Astrocyte (in vitro differentiated cells and primary cell): ENCODE results near the gene SDK1. TPM values are rescaled to one million over a fixed set of nuclear protein-coding genes. Genes with fewer than 3 reads are reported as not detected.
A peak's percentile ranks its signal among the peaks of the same experiment; 100 is the strongest.

ENCODE experiments used
- DNase-seq: peaks from one replicate; pipeline ENCODE4 v3.0.0-alpha.2; 2010; ENCODE audit warnings: low read depth
- FAIRE-seq: peaks from 2 replicates; lab custom pipeline; 2011; peaks lifted over from hg19 to GRCh38; lab: Jason Lieb, UNC
- H2AFZ ChIP-seq: 2 replicates; pipeline ENCODE4 v1.6.0; 2012; ENCODE audit warnings: low read depth, low read length, inconsistent platforms
- H3K27ac ChIP-seq: 2 replicates; pipeline ENCODE4 v1.5.1; 2011; ENCODE audit warnings: low read depth, low read length, inconsistent platforms
- H3K27me3 ChIP-seq: 2 replicates; pipeline ENCODE4 v1.6.0; 2011; ENCODE audit warnings: low read length, inconsistent platforms; ENCODE audit not compliant: insufficient read depth
- H3K36me3 ChIP-seq: 2 replicates; pipeline ENCODE4 v1.5.1; 2011; ENCODE audit warnings: low read length, inconsistent platforms; ENCODE audit not compliant: insufficient read depth
- H3K4me1 ChIP-seq: 2 replicates; pipeline ENCODE4 v1.5.1; 2011; ENCODE audit warnings: low read length, inconsistent platforms; ENCODE audit not compliant: insufficient read depth
- H3K4me2 ChIP-seq: 2 replicates; pipeline ENCODE4 v1.6.0; 2012; ENCODE audit warnings: low read length, inconsistent platforms
- H3K4me3 ChIP-seq: 2 replicates; pipeline ENCODE4 v1.5.1; 2011; ENCODE audit warnings: low read depth, mild to moderate bottlenecking, low read length, inconsistent platforms; ENCODE audit not compliant: insufficient read depth
- H3K79me2 ChIP-seq: 2 replicates; pipeline ENCODE4 v1.6.0; 2012; ENCODE audit warnings: mild to moderate bottlenecking, low read length, inconsistent platforms; ENCODE audit not compliant: insufficient read depth
- H3K9ac ChIP-seq: 2 replicates; pipeline ENCODE4 v1.6.0; 2012; ENCODE audit warnings: mild to moderate bottlenecking, low read length, inconsistent platforms
- H3K9me3 ChIP-seq: 2 replicates; pipeline ENCODE4 v1.5.1; 2012; ENCODE audit warnings: low read depth, mild to moderate bottlenecking, low read length, inconsistent platforms; ENCODE audit not compliant: insufficient read depth
- H4K20me1 ChIP-seq: 2 replicates; pipeline ENCODE4 v1.6.0; 2012; ENCODE audit warnings: low read length, inconsistent platforms; ENCODE audit not compliant: insufficient read depth
- H3K27ac Mint-ChIP-seq: one replicate; pipeline ENCODE4 v1.8.0; 2021; ENCODE audit warnings: mild to moderate bottlenecking, mixed read lengths; ENCODE audit not compliant: unreplicated experiment
- H3K27me3 Mint-ChIP-seq: one replicate; pipeline ENCODE4 v1.8.0; 2021; ENCODE audit warnings: low read depth, mixed read lengths; ENCODE audit not compliant: unreplicated experiment
- H3K36me3 Mint-ChIP-seq: one replicate; pipeline ENCODE4 v1.8.0; 2021; ENCODE audit warnings: low read depth, mixed read lengths; ENCODE audit not compliant: unreplicated experiment
- H3K4me1 Mint-ChIP-seq: one replicate; pipeline ENCODE4 v1.8.0; 2021; ENCODE audit warnings: low read depth, mixed read lengths; ENCODE audit not compliant: unreplicated experiment
- H3K4me3 Mint-ChIP-seq: one replicate; pipeline ENCODE4 v1.8.0; 2021; ENCODE audit warnings: mild to moderate bottlenecking, moderate library complexity, mixed read lengths; ENCODE audit not compliant: unreplicated experiment
- H3K9me3 Mint-ChIP-seq: one replicate; pipeline ENCODE4 v1.8.0; 2021; ENCODE audit warnings: mild to moderate bottlenecking, mixed read lengths; ENCODE audit not compliant: unreplicated experiment
- EZH2 ChIP-seq: IDR thresholded peaks from 2 replicates; pipeline ENCODE4 v1.6.1; 2012; ENCODE audit warnings: mild to moderate bottlenecking, low read length, inconsistent platforms; ENCODE audit not compliant: insufficient read depth
- total RNA-seq: library from RNA; stranded (reverse); gene quantifications from 2 replicates; pipeline ENCODE4 v1.2.1, GENCODE V29; 2021
- TF ChIP-seq, protein P1 (sequence below): IDR thresholded peaks from 2 replicates; pipeline ENCODE4 v1.5.1; 2011; ENCODE audit warnings: low read depth, mild to moderate bottlenecking, inconsistent platforms, low read length, moderate library complexity; ENCODE audit not compliant: insufficient read depth

Gene SDK1
- total RNA-seq, 1 donor from 2014 or later: 4.2 TPM

DNA sequence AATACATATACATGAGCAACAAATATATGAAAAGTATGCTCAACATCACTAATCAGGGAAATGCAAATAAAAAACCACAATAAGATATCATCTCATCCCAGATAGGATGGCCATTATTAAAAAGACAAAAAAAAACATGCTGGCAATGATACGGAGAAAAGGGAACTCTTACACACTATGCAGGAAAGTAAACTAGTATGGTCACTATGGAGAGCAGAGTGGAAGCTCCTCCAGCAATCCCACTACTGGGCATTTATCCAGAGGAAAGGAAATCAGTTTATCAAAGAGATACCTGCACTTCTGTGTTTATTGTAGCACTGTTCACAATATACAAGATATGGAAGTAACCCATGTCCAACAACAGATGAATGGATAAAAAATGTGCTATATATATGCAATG is 217.5 kb downstream of the SDK1 start:
- H3K9ac ChIP-seq: no peak overlapping the region
- TF ChIP-seq, protein P1, sequence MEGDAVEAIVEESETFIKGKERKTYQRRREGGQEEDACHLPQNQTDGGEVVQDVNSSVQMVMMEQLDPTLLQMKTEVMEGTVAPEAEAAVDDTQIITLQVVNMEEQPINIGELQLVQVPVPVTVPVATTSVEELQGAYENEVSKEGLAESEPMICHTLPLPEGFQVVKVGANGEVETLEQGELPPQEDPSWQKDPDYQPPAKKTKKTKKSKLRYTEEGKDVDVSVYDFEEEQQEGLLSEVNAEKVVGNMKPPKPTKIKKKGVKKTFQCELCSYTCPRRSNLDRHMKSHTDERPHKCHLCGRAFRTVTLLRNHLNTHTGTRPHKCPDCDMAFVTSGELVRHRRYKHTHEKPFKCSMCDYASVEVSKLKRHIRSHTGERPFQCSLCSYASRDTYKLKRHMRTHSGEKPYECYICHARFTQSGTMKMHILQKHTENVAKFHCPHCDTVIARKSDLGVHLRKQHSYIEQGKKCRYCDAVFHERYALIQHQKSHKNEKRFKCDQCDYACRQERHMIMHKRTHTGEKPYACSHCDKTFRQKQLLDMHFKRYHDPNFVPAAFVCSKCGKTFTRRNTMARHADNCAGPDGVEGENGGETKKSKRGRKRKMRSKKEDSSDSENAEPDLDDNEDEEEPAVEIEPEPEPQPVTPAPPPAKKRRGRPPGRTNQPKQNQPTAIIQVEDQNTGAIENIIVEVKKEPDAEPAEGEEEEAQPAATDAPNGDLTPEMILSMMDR: no peak
- TF ChIP-seq EZH2: no peak
- H3K27ac Mint-ChIP-seq: peak overlapping the region; percentile 63
- no peak for FAIRE-seq
- H3K27me3 ChIP-seq: no peaks in the 10 kb centered on the region
- H3K4me3 Mint-ChIP-seq: no peak overlapping the region
- H3K27me3 Mint-ChIP-seq: peaks cover 3% of the 10 kb centered on the region
- H3K36me3 ChIP-seq: no peaks in the 10 kb centered on the region
- H3K9me3 ChIP-seq: no peaks in the 10 kb centered on the region
- no peaks in the 10 kb centered on the region for H4K20me1 ChIP-seq
- no peak for DNase-seq
- no peaks in the 10 kb centered on the region for H3K4me1 ChIP-seq
- peaks cover 10% of the 10 kb centered on the region for H3K4me1 Mint-ChIP-seq
- no peak overlapping the region for H3K4me2 ChIP-seq
- no peak overlapping the region for H2AFZ ChIP-seq
- H3K27ac ChIP-seq: no peak overlapping the region
- H3K36me3 Mint-ChIP-seq: no peaks in the 10 kb centered on the region
- H3K4me3 ChIP-seq: no peak overlapping the region
- no peaks in the 10 kb centered on the region for H3K9me3 Mint-ChIP-seq
- no peaks in the 10 kb centered on the region for H3K79me2 ChIP-seq

DNA sequence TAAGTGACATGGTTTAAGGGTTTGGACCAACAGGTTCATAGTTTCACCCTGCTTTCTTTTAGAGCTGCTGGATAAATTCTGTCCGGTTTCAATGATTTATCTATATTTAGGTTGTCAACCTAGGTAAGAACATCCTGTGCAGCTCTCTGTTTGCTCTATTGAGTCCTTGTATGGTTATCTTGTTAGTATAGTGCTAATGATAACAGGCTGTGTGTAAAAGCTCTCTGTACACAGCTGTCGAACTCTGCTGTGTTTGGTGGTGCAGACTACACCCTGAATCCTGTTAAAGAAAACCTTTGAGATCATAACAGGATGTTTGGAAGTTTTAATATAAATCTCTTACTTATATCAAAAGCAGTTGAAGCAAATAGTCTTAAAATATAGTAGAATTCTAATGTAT is 219.2 kb downstream of the SDK1 start:
- DNase-seq (no peak), FAIRE-seq (no peak)
- Histone ChIP-seq H3K9me3 (no peaks in the 10 kb centered on the region), H3K4me2 (no peak overlapping the region), H3K9ac (no peak overlapping the region), H3K27me3 (no peaks in the 10 kb centered on the region), H3K27ac (no peak overlapping the region), H4K20me1 (no peaks in the 10 kb centered on the region), H3K4me1 (no peaks in the 10 kb centered on the region), H3K4me3 (no peak overlapping the region), H3K36me3 (no peaks in the 10 kb centered on the region), H3K79me2 (no peaks in the 10 kb centered on the region), H2AFZ (no peak overlapping the region)
- Mint-ChIP-seq H3K27me3 (peaks cover 3% of the 10 kb centered on the region), H3K9me3 (no peaks in the 10 kb centered on the region), H3K27ac (no peak overlapping the region), H3K4me1 (peaks cover 10% of the 10 kb centered on the region), H3K4me3 (no peak overlapping the region), H3K36me3 (no peaks in the 10 kb centered on the region)
- TF ChIP-seq, protein P1: no peak
- TF ChIP-seq EZH2: no peak

GRCh38 chr7:3527496-3528124 is 226.6 kb downstream of the SDK1 start:
- Mint-ChIP-seq H3K4me3 (no peak overlapping the region), H3K27ac (no peak overlapping the region), H3K9me3 (peaks cover 5% of the 10 kb centered on the region), H3K36me3 (no peaks in the 10 kb centered on the region), H3K4me1 (no peaks in the 10 kb centered on the region), H3K27me3 (no peaks in the 10 kb centered on the region)
- no peak for FAIRE-seq
- H3K9me3 ChIP-seq: no peaks in the 10 kb centered on the region
- H3K9ac ChIP-seq: no peak overlapping the region
- H3K4me3 ChIP-seq: no peak overlapping the region
- no peak overlapping the region for H2AFZ ChIP-seq
- no peaks in the 10 kb centered on the region for H3K4me1 ChIP-seq
- H3K79me2 ChIP-seq: no peaks in the 10 kb centered on the region
- no peak overlapping the region for H3K4me2 ChIP-seq
- no peaks in the 10 kb centered on the region for H3K27me3 ChIP-seq
- no peaks in the 10 kb centered on the region for H3K36me3 ChIP-seq
- no peak overlapping the region for H3K27ac ChIP-seq
- no peak for DNase-seq
- no peaks in the 10 kb centered on the region for H4K20me1 ChIP-seq
- TF ChIP-seq EZH2: no peak
- TF ChIP-seq, protein P1: no peak
